Epithelial cell of proximal tubule (primary cell): Measurements from ENCODE around the gene C3orf70. TPM values are rescaled to one million over a fixed set of nuclear protein-coding genes. Genes with fewer than 3 reads are reported as not detected.

Experiments used
- DNase-seq: peaks from one replicate; pipeline ENCODE4 v3.0.0-alpha.2; 2011; ENCODE audit warnings: low read depth
- H3K4me3 ChIP-seq: 2 replicates; pipeline ENCODE4 v1.5.1; 2011; ENCODE audit warnings: low read depth, mild to moderate bottlenecking, low read length
- total RNA-seq: library from RNA; depleted of rRNA; stranded (reverse); fragments of >200 nt; gene quantifications from 2 replicates; pipeline ENCODE4 v1.2.3, GENCODE V29; 2015
- TF ChIP-seq, protein P1 (sequence below): conservative IDR thresholded peaks from 2 replicates; pipeline ENCODE4 v1.5.1; 2012; ENCODE audit warnings: low read depth, mild to moderate bottlenecking, low read length

Gene C3orf70
- total RNA-seq, 1 donor from 2014 or later = 0.63 TPM

GRCh38 chr3:185103359-185104127 is 49.3 kb downstream of the C3orf70 start:
- no peak overlapping the region for H3K4me3 ChIP-seq
- TF ChIP-seq, protein P1, sequence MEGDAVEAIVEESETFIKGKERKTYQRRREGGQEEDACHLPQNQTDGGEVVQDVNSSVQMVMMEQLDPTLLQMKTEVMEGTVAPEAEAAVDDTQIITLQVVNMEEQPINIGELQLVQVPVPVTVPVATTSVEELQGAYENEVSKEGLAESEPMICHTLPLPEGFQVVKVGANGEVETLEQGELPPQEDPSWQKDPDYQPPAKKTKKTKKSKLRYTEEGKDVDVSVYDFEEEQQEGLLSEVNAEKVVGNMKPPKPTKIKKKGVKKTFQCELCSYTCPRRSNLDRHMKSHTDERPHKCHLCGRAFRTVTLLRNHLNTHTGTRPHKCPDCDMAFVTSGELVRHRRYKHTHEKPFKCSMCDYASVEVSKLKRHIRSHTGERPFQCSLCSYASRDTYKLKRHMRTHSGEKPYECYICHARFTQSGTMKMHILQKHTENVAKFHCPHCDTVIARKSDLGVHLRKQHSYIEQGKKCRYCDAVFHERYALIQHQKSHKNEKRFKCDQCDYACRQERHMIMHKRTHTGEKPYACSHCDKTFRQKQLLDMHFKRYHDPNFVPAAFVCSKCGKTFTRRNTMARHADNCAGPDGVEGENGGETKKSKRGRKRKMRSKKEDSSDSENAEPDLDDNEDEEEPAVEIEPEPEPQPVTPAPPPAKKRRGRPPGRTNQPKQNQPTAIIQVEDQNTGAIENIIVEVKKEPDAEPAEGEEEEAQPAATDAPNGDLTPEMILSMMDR = no peak
- DNase-seq = no peak

- DNase-seq = no peak
- TF ChIP-seq, protein P1 = no peak
- H3K4me3 ChIP-seq = no peak overlapping the region
Observed at GRCh38 chr3:185094697-185095096, 58.2 kb downstream of the C3orf70 start.

GRCh38 chr3:185093116-185093515 is 59.7 kb downstream of the C3orf70 start:
- no peak for DNase-seq
- no peak overlapping the region for H3K4me3 ChIP-seq
- TF ChIP-seq, protein P1 = no peak

GRCh38 chr3:185090811-185091210 is 62.0 kb downstream of the C3orf70 start:
- TF ChIP-seq, protein P1 = no peak
- DNase-seq = no peak
- no peak overlapping the region for H3K4me3 ChIP-seq

DNA sequence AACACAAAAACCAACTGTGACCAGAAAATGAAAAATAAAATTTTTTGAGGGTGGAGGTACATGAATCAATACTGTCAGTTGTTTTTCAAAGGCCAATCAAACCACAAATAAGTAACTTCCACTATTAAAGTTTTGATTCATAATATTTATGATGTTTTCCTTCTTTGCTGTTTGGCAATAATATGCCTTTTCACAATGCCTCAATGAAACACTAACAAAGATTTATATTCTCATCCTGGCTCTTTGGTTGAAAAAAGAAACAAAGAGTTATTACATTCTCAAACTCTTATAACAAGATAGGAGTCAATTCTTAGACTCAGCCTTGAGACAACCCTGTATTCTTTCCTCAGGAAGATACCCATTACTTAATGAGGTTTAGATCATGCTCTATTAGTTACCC is 63.1 kb downstream of the C3orf70 start:
- TF ChIP-seq, protein P1 = no peak
- H3K4me3 ChIP-seq = no peak overlapping the region
- no peak for DNase-seq

- TF ChIP-seq, protein P1 = no peak
- H3K4me3 ChIP-seq = no peak overlapping the region
- DNase-seq = peak; percentile 7
Observed at GRCh38 chr3:185089343-185089742, 63.5 kb downstream of the C3orf70 start.

GRCh38 chr3:185087419-185087818 is 65.4 kb downstream of the C3orf70 start:
- TF ChIP-seq, protein P1 = no peak
- DNase-seq = no peak
- no peak overlapping the region for H3K4me3 ChIP-seq
